GM19372 (cell line): ENCODE data around the gene GORASP1.
"Not testable (repeated sequence)": the region's sequence is repeated elsewhere in the genome, so short reads cannot be mapped to it uniquely, and the experiment has no call there.

ENCODE experiments used
- ATAC-seq: cut with Tn5 transposase; IDR thresholded peaks from one replicate; pipeline ENCODE4 v1.9.1; 2021; ENCODE audit warnings: mild to moderate bottlenecking, low read depth, moderate library complexity; ENCODE audit not compliant: unreplicated experiment

Gene GORASP1

DNA sequence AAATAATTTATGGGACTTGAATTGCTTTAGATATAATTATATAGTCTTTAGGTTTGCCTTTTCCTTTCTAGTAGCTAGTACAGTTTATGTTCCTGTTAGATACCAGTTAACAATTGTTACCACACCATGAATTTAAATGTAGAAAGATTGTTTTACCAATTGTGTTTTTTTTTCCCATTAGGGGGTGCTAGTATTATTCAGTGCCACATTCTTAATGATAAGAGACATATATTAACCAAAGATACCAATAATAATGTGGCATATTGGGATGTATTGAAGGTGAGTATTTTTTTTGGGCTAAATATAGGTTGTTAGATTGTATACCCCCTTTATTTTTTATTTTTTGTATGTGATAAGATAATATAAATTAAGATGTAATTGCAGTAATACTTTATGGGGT is 27.9 kb downstream of the GORASP1 start:
- no peak for ATAC-seq

DNA sequence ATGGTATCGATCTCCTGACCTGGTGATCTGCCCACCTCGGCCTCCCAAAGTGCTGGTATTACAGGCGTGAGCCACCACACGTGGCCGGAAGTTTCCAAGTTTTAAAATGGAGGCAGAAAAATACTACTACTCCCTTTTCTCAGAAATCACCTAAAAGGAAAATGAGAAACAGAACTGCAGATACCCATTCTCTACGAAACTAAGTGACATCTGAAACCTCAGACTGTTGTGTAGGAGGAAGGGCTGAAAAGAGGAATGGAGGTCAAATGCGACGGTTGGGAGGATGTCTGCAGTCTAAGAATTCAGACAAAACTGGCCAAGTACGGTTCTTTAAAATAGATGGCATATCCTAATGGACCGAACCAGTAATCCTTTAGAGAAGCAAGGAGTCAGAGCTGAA is 31.5 kb downstream of the GORASP1 start:
- ATAC-seq, result no peak

DNA sequence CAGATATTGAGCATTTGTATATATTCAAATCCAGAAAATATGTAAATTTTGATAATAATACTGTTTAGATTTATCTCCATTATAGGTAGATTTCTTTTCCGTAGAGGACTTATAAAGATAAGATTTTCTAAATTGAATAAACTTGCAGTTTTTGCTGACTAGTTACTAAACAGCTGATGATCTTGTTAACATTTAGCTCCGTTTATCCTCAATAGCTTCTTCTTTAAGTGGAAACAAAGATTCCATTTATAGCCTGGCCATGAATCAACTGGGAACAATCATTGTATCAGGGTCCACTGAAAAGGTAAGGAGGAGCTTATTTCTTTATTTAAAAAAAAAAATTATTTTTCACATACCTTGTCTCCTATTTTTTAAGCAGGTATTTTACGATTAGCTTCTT is 38.9 kb downstream of the GORASP1 start:
- no peak for ATAC-seq

DNA sequence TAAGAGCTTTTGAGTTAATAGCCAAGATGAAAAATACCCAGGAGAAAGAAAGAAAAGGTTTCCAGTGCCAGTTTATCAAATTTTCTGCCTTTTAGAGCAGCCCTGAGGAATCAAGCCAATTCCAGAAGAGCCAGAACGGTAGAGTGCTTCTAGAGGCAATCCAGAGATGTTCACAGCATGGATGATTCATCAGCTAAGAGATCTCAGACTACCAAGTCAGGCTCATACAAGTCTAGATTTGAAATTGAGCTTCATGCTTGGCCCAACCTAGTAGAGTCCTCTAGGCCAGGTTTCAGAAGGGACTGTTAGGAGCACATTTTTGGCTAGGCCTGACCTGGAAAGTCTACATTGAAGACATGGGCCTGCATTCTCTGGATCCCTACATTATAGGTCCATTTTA is 40.1 kb downstream of the GORASP1 start:
- no peak for ATAC-seq

DNA sequence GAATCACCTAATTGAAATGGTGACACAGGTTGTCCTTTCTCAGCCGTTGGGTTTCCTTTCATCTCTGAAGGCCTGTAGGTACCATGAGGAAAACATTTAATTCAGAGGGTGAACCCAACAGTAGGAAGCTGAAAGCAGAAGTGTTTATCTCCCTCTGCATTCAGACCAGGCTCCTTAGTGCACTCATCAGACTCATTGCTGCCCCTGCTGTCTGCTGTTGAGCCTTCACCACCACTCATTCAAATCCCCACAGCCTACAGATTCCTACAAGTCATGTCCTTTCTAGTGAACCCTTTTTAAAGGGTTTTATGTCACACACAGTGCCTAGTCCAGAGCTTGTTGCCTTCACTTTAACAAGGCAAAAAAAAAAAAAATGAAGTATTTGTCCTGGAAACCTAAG is 42.2 kb downstream of the GORASP1 start:
- ATAC-seq, result peak; percentile 100

DNA sequence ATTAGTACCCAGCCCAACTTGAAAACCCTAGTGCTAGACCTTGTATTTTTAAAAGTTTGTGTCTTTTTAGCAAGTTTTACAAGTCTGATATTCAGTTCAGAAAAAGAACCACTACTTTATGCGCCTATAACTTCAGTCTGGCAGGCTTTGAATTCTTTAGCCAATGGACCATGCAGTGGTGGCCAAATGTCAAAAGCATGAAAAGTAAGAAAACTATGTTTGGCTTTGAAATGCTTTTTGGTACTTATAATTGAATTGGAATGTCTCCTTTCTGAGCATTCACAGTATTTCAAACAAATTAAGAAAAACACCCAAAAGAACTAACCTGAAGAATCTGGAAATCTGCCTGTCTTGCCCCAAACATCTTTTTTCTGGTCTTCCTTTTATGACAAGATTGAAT is 42.8 kb downstream of the GORASP1 start:
- no peak for ATAC-seq

DNA sequence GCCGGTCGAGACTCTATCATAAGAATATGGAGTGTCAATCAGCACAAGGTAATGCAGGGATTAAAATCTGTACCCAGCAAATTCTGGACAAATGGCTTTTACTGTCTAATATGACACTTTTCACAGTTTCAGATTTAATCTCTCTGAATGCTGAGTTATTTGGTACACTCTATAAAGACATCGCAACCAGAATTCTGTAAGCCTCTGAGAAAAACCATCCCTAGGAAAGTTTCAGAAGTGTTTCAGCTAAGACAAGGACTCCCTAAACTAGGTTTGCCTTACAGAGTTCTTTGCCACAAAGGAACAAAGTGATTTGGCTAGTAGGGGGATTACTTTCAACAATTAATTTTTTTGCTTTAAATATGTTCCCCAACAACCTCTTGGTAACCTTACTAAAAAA is 44.3 kb downstream of the GORASP1 start:
- no peak for ATAC-seq

DNA sequence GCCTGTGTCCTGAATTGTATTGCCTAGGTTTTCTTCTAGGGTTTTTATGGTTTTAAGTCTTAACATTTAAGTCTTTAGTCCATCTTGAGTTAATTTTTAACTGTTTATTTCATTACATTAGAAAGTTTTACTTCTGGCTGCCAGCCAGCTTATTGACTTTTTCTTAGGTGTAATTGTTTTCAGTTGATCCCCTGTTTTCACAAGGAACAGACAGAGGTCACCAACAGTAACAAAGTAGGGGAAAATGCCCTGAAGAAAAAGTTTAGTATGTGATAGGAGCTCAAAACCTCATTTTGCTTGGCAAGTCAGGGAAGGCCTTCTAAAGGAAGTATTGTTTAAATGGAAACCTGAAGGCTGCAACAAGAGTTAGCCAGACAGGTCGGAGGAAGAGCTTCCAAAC is 45.2 kb downstream of the GORASP1 start:
- ATAC-seq, result no peak

DNA sequence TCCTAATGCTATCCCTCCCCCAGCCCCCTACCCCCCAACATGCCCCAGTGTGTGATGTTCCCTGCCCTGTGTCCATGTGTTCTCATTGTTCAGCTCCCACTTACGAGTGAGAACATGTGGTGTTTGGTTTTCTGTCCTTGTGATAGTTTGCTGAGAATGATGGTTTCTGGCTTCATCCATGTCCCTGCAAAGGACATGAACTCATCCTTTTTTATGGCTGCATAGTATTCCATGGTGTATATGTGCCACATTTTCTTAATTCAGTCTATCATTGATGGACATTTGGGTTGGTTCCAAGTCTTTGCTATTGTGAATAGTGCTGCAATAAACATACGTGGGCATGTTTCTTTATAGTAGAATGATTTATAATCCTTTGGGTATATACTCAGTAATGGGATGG is 46.2 kb downstream of the GORASP1 start:
- not testable (repeated sequence) for ATAC-seq

DNA sequence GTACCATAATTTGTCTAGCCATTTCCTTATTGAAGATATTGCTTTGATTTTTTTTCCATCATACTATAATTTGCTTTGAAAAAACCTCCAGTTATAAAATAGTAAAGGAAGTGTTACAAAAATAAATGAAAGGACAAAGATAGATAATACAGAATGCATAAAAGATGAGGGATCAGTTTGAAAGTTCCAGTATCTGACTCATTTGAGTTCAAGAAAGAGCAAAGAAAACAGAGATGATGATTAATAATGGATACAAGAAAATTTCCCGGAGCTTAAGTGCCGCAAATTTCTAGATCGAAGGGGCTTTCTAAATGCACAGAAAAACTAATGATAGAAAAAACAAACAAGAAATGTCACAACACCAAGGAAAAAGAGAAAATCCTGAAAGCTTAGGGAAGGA is 51.3 kb downstream of the GORASP1 start:
- no peak for ATAC-seq

DNA sequence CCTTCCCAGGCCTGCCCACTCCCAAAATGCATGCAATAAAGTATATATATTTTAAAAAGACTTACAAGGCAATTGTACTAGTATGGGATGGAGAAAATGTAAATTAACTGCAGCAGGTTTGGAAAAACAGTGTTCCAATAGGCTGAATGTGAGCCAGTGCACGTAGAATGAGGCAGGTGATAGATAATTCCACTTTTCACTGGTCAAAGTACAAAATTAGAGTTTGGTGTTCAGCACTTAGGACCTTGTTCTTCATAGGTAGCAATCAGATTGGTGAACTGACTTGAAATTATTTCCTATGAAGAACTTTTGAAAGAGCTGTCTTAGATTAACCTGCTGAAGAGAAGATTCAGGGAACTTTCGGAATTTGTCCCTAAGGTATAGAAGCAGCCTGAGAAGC is 53.7 kb downstream of the GORASP1 start:
- ATAC-seq, result no peak

DNA sequence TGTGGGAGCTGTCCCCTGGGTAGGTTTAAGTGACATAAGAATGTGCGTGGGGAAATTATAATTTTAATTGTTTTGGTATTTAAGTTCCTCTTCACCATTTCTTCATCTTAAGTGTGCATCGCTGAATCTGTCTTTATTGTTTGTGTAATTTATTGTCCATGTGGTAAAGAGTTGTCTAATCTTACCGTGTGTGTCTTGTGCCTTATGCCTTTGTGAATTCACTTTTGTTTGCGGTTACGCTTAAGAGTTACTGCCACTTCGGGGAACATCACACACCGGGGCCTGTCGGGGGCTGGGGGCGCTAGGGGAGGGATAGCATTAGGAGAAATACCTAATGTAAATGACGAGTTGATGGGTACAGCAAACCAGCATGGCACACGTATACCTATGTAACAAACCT is 54.8 kb downstream of the GORASP1 start:
- no peak for ATAC-seq

DNA sequence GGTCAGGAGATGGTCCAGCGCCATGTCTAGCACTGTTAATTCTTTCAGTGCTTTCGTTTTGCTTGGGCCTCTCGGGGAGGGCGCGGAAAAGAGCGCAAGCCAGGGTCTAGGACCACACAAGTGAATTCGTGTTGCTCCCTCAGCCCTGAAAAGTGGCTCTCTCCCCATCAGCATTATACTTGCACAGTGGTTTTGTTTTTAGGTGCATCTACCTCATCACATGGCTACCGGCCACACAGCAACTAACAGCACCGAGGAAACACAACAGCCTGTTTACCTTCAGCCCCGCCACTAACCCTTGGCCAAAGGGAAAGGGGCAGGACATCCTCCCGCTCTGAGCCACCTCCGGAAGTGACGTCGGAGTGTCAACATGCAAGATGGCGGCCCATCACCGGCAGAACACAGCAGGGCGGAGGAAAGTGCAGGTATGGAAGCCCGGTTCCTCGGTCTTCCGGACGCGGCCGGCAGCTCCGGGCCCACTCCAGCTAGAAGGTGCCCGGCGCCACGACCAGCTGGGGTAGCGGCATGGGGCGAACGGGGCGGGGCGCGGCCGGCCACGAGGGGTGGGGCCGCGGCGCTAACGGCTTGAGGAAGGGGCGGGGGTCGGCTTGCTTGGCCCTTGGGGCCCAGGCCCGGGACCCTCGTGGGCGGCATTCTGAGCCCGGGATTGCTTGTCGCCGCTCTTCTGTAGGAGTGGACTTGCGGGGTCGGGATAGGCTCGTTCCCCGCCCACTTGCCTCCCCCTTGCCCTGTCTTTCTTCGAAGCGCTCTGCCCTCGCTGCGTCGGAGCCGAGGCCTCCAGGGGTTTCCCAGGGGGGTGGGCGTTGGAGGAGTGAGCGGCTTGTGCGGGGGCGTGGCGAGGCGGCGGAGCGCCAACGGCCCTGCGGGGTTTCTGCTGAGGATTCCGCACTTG is 55.5 kb downstream of the GORASP1 start, which contains the start of the genes SCN11A and WDR48:
Gene SCN11A (minus strand): TSS at position 296 of the 913 bp plus-strand sequence. CDS start 101,582 bp downstream, outside the sequence.
Gene WDR48 (plus strand): TSS at position 368 of the 913 bp plus-strand sequence. CDS start 10 bp downstream, at position 378.
- ATAC-seq, result peak; percentile 99

DNA sequence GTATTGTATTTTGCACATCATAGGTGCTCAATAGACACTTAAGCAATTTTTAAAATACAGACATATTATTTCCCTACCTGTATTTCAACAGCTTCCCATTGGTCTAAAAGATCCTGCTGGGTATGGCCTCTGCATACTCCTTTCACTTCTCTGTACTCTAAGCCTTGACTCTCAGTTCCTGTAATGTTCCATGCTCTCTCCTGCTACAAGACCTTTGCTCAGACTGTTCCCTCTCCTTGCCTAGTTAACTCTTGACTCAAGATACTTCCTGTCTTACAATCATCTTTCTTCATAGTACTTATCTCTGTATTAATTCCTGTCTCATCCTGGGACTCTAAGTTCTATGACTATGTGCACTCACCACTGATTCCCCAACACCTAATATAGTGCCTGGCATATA is 57.4 kb downstream of the GORASP1 start:
- no peak for ATAC-seq
